Endodermal cell (in vitro differentiated cells): ENCODE measurements around the gene TBC1D1. TPM values are rescaled to one million over a fixed set of nuclear protein-coding genes. Genes with fewer than 3 reads are reported as not detected.
A peak's percentile ranks its signal among the peaks of the same experiment; 100 is the strongest.

ENCODE experiments used
- DNase-seq: peaks from one replicate; pipeline ENCODE4 v3.0.0-alpha.2; 2017
- H3K27ac ChIP-seq: 2 replicates; pipeline ENCODE4 v1.5.1; 2013; ENCODE audit warnings: mild to moderate bottlenecking, low read depth, low read length, moderate library complexity
- H3K27me3 ChIP-seq: 2 replicates; pipeline ENCODE4 v1.6.1; 2013; ENCODE audit warnings: mild to moderate bottlenecking, low read length, moderate library complexity; ENCODE audit not compliant: insufficient read depth, control insufficient read depth, poor library complexity, severe bottlenecking
- H3K36me3 ChIP-seq: 2 replicates; pipeline ENCODE4 v1.7.0; 2013; ENCODE audit warnings: mild to moderate bottlenecking, low read length, moderate library complexity; ENCODE audit not compliant: control insufficient read depth, insufficient read depth
- H3K4me1 ChIP-seq: one replicate; pipeline ENCODE4 v1.7.0; 2013; ENCODE audit warnings: low read length; ENCODE audit not compliant: control insufficient read depth, insufficient read depth
- H3K4me3 ChIP-seq: 2 replicates; pipeline ENCODE4 v1.5.1; 2013; ENCODE audit warnings: mild to moderate bottlenecking, low read length, moderate library complexity
- H3K9ac ChIP-seq: 2 replicates; pipeline ENCODE4 v1.6.1; 2013; ENCODE audit warnings: mild to moderate bottlenecking, low read length, moderate library complexity; ENCODE audit not compliant: poor library complexity, severe bottlenecking; ENCODE audit errors: extremely low read depth
- H3K9me3 ChIP-seq: 2 replicates; pipeline ENCODE4 v1.6.1; 2013; ENCODE audit warnings: mild to moderate bottlenecking, low read length, moderate library complexity; ENCODE audit not compliant: control insufficient read depth
- H3K27ac Mint-ChIP-seq: 2 replicates; pipeline ENCODE4 v1.8.0; 2020; ENCODE audit warnings: mixed read lengths
- H3K27me3 Mint-ChIP-seq: 2 replicates; pipeline ENCODE4 v1.8.0; 2021; ENCODE audit warnings: mild to moderate bottlenecking, mixed read lengths; ENCODE audit not compliant: insufficient read depth
- H3K36me3 Mint-ChIP-seq: 2 replicates; pipeline ENCODE4 v1.8.0; 2020; ENCODE audit warnings: low read depth, mixed read lengths
- H3K4me1 Mint-ChIP-seq: 2 replicates; pipeline ENCODE4 v1.8.0; 2020; ENCODE audit warnings: mixed read lengths
- H3K4me3 Mint-ChIP-seq: 2 replicates; pipeline ENCODE4 v1.8.0; 2020; ENCODE audit warnings: mild to moderate bottlenecking, moderate library complexity, mixed read lengths
- H3K9me3 Mint-ChIP-seq: 2 replicates; pipeline ENCODE4 v1.8.0; 2020; ENCODE audit warnings: mild to moderate bottlenecking, mixed read lengths
- WGBS, 2 experiments: methylation state at CpG; one replicate each; pipeline versions ENCODE4 v1.1.5 to v1.1.7; 2013; ENCODE audit warnings: missing lambda C conversion rate in 2 of 2, mixed read lengths in 1 of 2; ENCODE audit not compliant: insufficient coverage in 1 of 2, insufficient read length in 1 of 2; 5-methylcytosine and 5-hydroxymethylcytosine counted together
- total RNA-seq, 2 donors: library from RNA; stranded (reverse); fragmentation: NEBNext Ultra II Directional in 1 of 2; extraction: Animal tissue kit (Norgen Biotek cat#: 25700) in 1 of 2; gene quantifications; 2 replicates in 1 of 2; 3 replicates in 1 of 2; pipeline ENCODE4 v1.2.1, GENCODE V29; 2021
- TF ChIP-seq, protein P1 (sequence below): fragments of 200-600 bp; sonication (generic); conservative IDR thresholded peaks from 2 replicates; pipeline ENCODE4 v1.5.0; 2021; ENCODE audit warnings: antibody characterized with exemption, mild to moderate bottlenecking

Gene TBC1D1
- total RNA-seq, 2 donors from 2014 or later: 110 to 122 TPM

DNA sequence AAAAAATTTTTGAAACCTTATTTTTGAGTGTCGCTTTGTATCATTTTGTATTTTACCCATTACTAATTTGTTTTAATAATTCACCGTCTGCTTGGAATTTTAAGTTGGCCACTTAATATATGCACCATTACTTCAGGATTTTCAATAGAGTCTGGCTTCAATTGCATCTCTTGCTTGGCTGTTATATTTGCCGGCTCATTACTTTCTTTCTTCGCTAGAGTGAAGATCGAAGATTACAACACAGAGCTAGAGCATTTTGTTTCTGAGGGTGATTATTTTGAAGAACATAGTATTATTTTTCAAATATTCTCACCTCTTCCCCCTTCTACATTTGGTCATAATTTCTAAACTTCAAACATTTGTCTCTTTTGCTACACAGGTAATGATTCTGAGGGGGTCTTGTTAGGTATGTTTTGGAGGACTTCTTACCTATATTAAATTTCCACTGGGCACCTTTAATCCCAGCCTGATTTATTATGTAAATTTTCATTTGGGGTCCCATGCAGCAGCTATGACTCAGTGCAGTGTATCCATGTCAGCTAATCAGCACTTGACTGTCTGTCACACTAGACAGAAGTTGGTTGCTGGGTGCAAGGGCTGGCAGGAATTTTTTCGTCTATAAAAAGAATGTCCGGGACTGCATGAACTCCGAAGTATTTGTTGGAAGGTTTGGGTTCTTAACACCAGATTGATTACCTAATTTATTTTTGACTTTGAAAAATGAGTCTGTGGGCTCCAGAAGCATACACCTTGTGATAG lies 18.6 kb downstream of the TBC1D1 start:
- no peaks in the 10 kb centered on the region for H3K36me3 Mint-ChIP-seq
- Histone ChIP-seq H3K27me3 (no peaks in the 10 kb centered on the region), H3K9me3 (no peaks in the 10 kb centered on the region), H3K4me1 (no peaks in the 10 kb centered on the region), H3K27ac (peak overlapping the region; percentile 71), H3K4me3 (no peak overlapping the region), H3K36me3 (no peaks in the 10 kb centered on the region), H3K9ac (no peak overlapping the region)
- no peak overlapping the region for H3K27ac Mint-ChIP-seq
- H3K9me3 Mint-ChIP-seq: no peaks in the 10 kb centered on the region
- H3K4me3 Mint-ChIP-seq: no peak overlapping the region
- WGBS, 2 experiments: 83 to 94% methylated on average over 3 to 8 of the region's 8 CpGs
- no peak for DNase-seq
- no peaks in the 10 kb centered on the region for H3K4me1 Mint-ChIP-seq
- TF ChIP-seq, protein P1, sequence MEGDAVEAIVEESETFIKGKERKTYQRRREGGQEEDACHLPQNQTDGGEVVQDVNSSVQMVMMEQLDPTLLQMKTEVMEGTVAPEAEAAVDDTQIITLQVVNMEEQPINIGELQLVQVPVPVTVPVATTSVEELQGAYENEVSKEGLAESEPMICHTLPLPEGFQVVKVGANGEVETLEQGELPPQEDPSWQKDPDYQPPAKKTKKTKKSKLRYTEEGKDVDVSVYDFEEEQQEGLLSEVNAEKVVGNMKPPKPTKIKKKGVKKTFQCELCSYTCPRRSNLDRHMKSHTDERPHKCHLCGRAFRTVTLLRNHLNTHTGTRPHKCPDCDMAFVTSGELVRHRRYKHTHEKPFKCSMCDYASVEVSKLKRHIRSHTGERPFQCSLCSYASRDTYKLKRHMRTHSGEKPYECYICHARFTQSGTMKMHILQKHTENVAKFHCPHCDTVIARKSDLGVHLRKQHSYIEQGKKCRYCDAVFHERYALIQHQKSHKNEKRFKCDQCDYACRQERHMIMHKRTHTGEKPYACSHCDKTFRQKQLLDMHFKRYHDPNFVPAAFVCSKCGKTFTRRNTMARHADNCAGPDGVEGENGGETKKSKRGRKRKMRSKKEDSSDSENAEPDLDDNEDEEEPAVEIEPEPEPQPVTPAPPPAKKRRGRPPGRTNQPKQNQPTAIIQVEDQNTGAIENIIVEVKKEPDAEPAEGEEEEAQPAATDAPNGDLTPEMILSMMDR: no peak
- peaks cover 2% of the 10 kb centered on the region for H3K27me3 Mint-ChIP-seq

DNA sequence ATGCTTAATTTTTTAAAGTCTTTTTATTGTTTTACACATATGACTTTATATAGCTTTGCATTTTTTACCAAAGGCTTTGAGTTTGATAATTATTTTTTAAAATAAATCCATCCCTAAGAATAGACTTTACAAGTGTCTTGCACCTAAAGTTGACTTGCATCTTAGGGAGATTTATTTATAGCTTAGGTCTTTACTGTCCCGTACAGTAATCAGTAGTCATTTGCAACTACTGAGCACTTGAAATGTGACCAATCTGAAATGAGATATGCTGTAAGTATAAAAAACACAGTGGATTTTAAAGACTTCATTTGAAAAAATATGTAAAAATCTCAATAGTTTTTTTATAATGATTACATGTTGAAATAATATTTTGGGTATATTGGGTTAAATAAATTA lies 19.2 kb downstream of the TBC1D1 start:
- no peaks in the 10 kb centered on the region for H3K36me3 Mint-ChIP-seq
- TF ChIP-seq, protein P1: no peak
- H3K27ac Mint-ChIP-seq: no peak overlapping the region
- H3K4me3 ChIP-seq: no peak overlapping the region
- H3K4me3 Mint-ChIP-seq: no peak overlapping the region
- DNase-seq: no peak
- no peaks in the 10 kb centered on the region for H3K36me3 ChIP-seq
- H3K4me1 Mint-ChIP-seq: no peaks in the 10 kb centered on the region
- no peaks in the 10 kb centered on the region for H3K9me3 ChIP-seq
- no peaks in the 10 kb centered on the region for H3K27me3 ChIP-seq
- H3K9me3 Mint-ChIP-seq: no peaks in the 10 kb centered on the region
- no peak overlapping the region for H3K9ac ChIP-seq
- peaks cover 2% of the 10 kb centered on the region for H3K27me3 Mint-ChIP-seq
- no peak overlapping the region for H3K27ac ChIP-seq
- no peaks in the 10 kb centered on the region for H3K4me1 ChIP-seq
- WGBS, 2 experiments: 100% methylated on average over 1 of the region's 1 CpG; no CpG with 5 or more reads in 1 of the 2 experiments

DNA sequence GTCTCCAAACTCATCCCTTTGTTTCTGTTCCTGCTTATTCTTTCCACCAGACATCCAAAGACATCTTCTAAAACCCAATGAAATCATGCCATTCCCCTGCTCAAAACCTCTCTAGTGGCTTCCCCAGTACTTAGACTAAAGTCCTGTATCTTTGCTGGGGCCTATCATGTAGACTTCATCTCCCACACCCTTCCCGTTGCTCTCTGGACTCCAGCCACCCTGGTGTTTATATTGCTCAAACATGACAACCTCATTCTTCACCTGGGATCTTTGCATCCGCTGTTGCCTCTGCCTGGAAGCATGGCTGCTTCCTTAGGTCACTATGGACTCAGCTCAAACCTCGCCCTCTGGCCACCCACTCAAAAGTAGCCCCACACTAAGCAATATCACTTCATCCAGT lies 23.7 kb downstream of the TBC1D1 start:
- no peaks in the 10 kb centered on the region for H3K9me3 Mint-ChIP-seq
- no peaks in the 10 kb centered on the region for H3K4me1 Mint-ChIP-seq
- H3K36me3 ChIP-seq: no peaks in the 10 kb centered on the region
- no peaks in the 10 kb centered on the region for H3K4me1 ChIP-seq
- no peaks in the 10 kb centered on the region for H3K36me3 Mint-ChIP-seq
- no peak overlapping the region for H3K9ac ChIP-seq
- no peaks in the 10 kb centered on the region for H3K27me3 ChIP-seq
- no peak overlapping the region for H3K27ac Mint-ChIP-seq
- no peaks in the 10 kb centered on the region for H3K9me3 ChIP-seq
- H3K27me3 Mint-ChIP-seq: no peaks in the 10 kb centered on the region
- TF ChIP-seq, protein P1: no peak
- H3K4me3 Mint-ChIP-seq: no peak overlapping the region
- WGBS, 2 experiments: 90 to 91% methylated on average over 3 of the region's 3 CpGs
- no peak for DNase-seq
- H3K4me3 ChIP-seq: no peak overlapping the region
- no peak overlapping the region for H3K27ac ChIP-seq
